Medulla oblongata (tissue), 1 donor: Measurements from ENCODE around the gene SLAMF7.
A peak's percentile ranks its signal among the peaks of the same experiment; 100 is the strongest.
"Not testable (repeated sequence)": the region's sequence is repeated elsewhere in the genome, so short reads cannot be mapped to it uniquely, and the experiment has no call there.

ENCODE experiments used
- DNase-seq: peaks from one replicate; pipeline ENCODE4 v3.0.0-alpha.2; 2015; ENCODE audit errors: extremely low spot score

Gene SLAMF7

GRCh38 chr1:160774886-160775719 is 36.1 kb downstream of the SLAMF7 start:
- DNase-seq = no peak

- no peak for DNase-seq
Measured at GRCh38 chr1:160776178-160776577, 37.1 kb downstream of the SLAMF7 start.

GRCh38 chr1:160777486-160778089 is 38.5 kb downstream of the SLAMF7 start:
- no peak for DNase-seq

- DNase-seq = no peak
Measured at GRCh38 chr1:160778976-160779375, 39.9 kb downstream of the SLAMF7 start.

GRCh38 chr1:160779626-160780397 is 40.8 kb downstream of the SLAMF7 start:
- no peak for DNase-seq

GRCh38 chr1:160780398-160780755 is 41.3 kb downstream of the SLAMF7 start:
- no peak for DNase-seq

- DNase-seq = no peak
Measured at GRCh38 chr1:160781186-160781766, 42.2 kb downstream of the SLAMF7 start.

GRCh38 chr1:160781914-160782689 is 43.1 kb downstream of the SLAMF7 start:
- DNase-seq = peak; percentile 34

- DNase-seq = not testable (repeated sequence)
Measured at GRCh38 chr1:160782988-160783765, 44.1 kb downstream of the SLAMF7 start.

- no peak for DNase-seq
Measured at GRCh38 chr1:160789051-160789701, 50.1 kb downstream of the SLAMF7 start.

- DNase-seq = no peak
Measured at GRCh38 chr1:160789702-160790611, 50.9 kb downstream of the SLAMF7 start.

- DNase-seq = no peak
Measured at GRCh38 chr1:160794376-160794775, 55.3 kb downstream of the SLAMF7 start.

- DNase-seq = no peak
Measured at GRCh38 chr1:160795951-160796383, 56.9 kb downstream of the SLAMF7 start, which contains the start of gene LY9. TSS of gene LY9 (plus strand) at chr1:160796174. CDS start at chr1:160796188, 14 bp downstream.

GRCh38 chr1:160797271-160797709 is 58.2 kb downstream of the SLAMF7 start:
- DNase-seq = no peak

GRCh38 chr1:160797861-160798273 is 58.8 kb downstream of the SLAMF7 start:
- no peak for DNase-seq

GRCh38 chr1:160798439-160798838 is 59.4 kb downstream of the SLAMF7 start:
- DNase-seq = no peak

GRCh38 chr1:160799641-160800040 is 60.6 kb downstream of the SLAMF7 start:
- no peak for DNase-seq

- DNase-seq = no peak
Measured at GRCh38 chr1:160800142-160800541, 61.1 kb downstream of the SLAMF7 start.
